ENCODE results near the gene NSD2. TPM values are rescaled to one million over a fixed set of nuclear protein-coding genes. Genes with fewer than 3 reads are reported as not detected.
"Not testable (repeated sequence)": the region's sequence is repeated elsewhere in the genome, so short reads cannot be mapped to it uniquely, and the experiment has no call there.

Gene NSD2
- total RNA-seq, 1 experiment from 2014 or later: 86.9 TPM

GRCh38 chr4:2006956-2007653, 135.9 kb downstream of the NSD2 start:
- in situ Hi-C loops (cut with HindIII; ENCODE audit: low sequenced_read_pairs): no loop called here
- DNase-seq (ENCODE audit: low spot score): no peak

GRCh38 chr4:2007804-2008670, 136.8 kb downstream of the NSD2 start:
- no peak for DNase-seq (ENCODE audit: low spot score)
- in situ Hi-C loops (cut with HindIII; ENCODE audit: low sequenced_read_pairs): no loop called here

- in situ Hi-C loops (cut with HindIII; ENCODE audit: low sequenced_read_pairs): no loop called here
- no peak for DNase-seq (ENCODE audit: low spot score)
Measured at GRCh38 chr4:2008671-2008920, 137.4 kb downstream of the NSD2 start.

- peak; percentile 96 for DNase-seq (ENCODE audit: low spot score)
- in situ Hi-C loops (cut with HindIII; ENCODE audit: low sequenced_read_pairs): no loop called here
Measured at GRCh38 chr4:2008921-2009650, 137.9 kb downstream of the NSD2 start, which contains the start of gene NELFA. TSS of gene NELFA (minus strand) at chr4:2008974. CDS start at chr4:2008959, 15 bp downstream.

- DNase-seq (ENCODE audit: low spot score): peak; percentile 53
- in situ Hi-C loops (cut with HindIII; ENCODE audit: low sequenced_read_pairs): no loop called here
Measured at GRCh38 chr4:2009651-2010233, 138.5 kb downstream of the NSD2 start.

GRCh38 chr4:2011583-2011982, 140.4 kb downstream of the NSD2 start:
- in situ Hi-C loops (cut with HindIII; ENCODE audit: low sequenced_read_pairs): no loop called here
- no peak for DNase-seq (ENCODE audit: low spot score)

- DNase-seq (ENCODE audit: low spot score): no peak
- in situ Hi-C loops (cut with HindIII; ENCODE audit: low sequenced_read_pairs): no loop called here
Measured at GRCh38 chr4:2015008-2015407, 143.8 kb downstream of the NSD2 start.

GRCh38 chr4:2021358-2022018, 150.3 kb downstream of the NSD2 start:
- in situ Hi-C loops (cut with HindIII; ENCODE audit: low sequenced_read_pairs); DNase-seq (ENCODE audit: low spot score): not testable (repeated sequence)

- no peak for DNase-seq (ENCODE audit: low spot score)
- in situ Hi-C loops (cut with HindIII; ENCODE audit: low sequenced_read_pairs): no loop called here
Measured at GRCh38 chr4:2024683-2025082, 153.5 kb downstream of the NSD2 start.

- in situ Hi-C loops (cut with HindIII; ENCODE audit: low sequenced_read_pairs): no loop called here
Measured at GRCh38 chr4:2025817-2026216, 154.6 kb downstream of the NSD2 start.

GRCh38 chr4:2027120-2027519, 155.9 kb downstream of the NSD2 start:
- DNase-seq (ENCODE audit: low spot score); in situ Hi-C loops (cut with HindIII; ENCODE audit: low sequenced_read_pairs): not testable (repeated sequence)

More at GRCh38 chr4:2025817-2026216, 154.6 kb downstream of the NSD2 start:
- no peak for DNase-seq (ENCODE audit: low spot score)

- in situ Hi-C loops (cut with HindIII; ENCODE audit: low sequenced_read_pairs); DNase-seq (ENCODE audit: low spot score): not testable (repeated sequence)
Measured at GRCh38 chr4:2031161-2031560, 160.0 kb downstream of the NSD2 start.

Other genes starting within 250 kb of the NSD2 start
- gene FAM53A, start 187.1 kb upstream of the NSD2 start, total RNA-seq (2014; rRNA removed; shearing (Covaris generic)): 4.0 and 24.1 TPM in 2 replicates
- 98.5 and 101 TPM in 2 replicates for gene SLBP, start 159.1 kb upstream of the NSD2 start, total RNA-seq (2014; rRNA removed; shearing (Covaris generic))
- gene TMEM129, start 150.1 kb upstream of the NSD2 start, total RNA-seq (2014; rRNA removed; shearing (Covaris generic)): 51.6 and 91.7 TPM in 2 replicates
- gene TACC3, start 149.9 kb upstream of the NSD2 start, total RNA-seq (2014; rRNA removed; shearing (Covaris generic)): 139 and 164 TPM in 2 replicates
- 38.4 and 49.9 TPM in 2 replicates for gene FGFR3, start 78.1 kb upstream of the NSD2 start, total RNA-seq (2014; rRNA removed; shearing (Covaris generic))
- 67.5 and 83.2 TPM in 2 replicates for gene LETM1, start 15.2 kb upstream of the NSD2 start, total RNA-seq (2014; rRNA removed; shearing (Covaris generic))
- gene NELFA, start 137.6 kb downstream of the NSD2 start, total RNA-seq (2014; rRNA removed; shearing (Covaris generic)): 32.5 and 38.1 TPM in 2 replicates
- 9.5 and 11.4 TPM in 2 replicates for gene NAT8L, start 187.9 kb downstream of the NSD2 start, total RNA-seq (2014; rRNA removed; shearing (Covaris generic))